Measurements from ENCODE around the gene DLG3.

DLG3 gene

DNA sequence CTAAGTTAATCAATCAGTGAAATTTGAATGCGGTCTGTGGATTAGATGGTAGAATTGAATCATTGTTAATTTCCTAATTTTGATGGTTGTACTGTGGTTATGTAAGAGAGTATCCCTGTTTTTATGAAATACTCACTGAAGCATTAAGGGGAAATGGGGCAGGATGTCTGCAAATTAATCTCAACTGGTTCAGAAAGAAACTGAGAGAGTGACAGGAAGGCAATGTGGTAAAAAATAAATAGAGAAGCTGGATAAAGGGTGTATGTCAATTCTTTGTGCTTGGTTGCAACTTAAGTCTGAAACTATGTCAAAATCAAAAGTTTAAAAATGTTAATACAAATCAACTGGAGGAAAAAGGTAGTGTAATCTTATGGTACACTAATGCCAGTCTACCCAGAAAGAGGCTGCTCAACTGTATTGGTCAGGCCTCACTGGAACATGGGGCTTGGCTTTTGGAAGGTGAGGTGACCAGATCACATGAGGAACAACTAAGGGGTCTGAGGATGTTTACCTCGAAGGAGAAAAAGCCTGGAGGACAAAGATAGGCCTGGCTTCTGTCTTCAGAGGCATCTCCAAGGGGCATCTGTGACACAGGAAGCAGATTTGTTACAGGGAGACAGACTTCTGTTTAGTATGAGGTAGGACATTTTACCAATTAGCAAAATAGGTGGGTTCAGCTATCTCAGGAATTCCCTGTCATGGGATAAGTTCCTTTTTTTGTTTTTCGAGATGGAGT is 83.1 kb downstream of the DLG3 start:
- no peak for DNase-seq

DNA sequence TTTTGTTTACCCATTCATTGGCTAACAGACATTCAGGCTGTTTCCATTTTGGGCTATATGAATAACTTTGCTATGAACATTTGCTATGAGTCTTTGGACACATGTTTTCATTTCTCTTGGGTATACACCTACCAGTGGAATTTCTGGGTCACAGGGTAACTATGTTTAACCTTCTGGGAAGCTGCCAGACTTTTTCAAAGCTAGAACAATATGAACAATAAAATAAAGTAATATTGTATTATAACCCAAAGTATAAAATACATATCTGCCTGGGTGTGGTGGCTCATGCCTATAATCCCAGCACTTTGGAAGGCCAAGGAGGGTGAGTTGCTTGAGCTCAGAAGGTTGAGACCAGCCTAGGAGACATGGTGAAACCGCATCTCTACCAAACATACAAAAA is 90.6 kb downstream of the DLG3 start:
- DNase-seq, result no peak

DNA sequence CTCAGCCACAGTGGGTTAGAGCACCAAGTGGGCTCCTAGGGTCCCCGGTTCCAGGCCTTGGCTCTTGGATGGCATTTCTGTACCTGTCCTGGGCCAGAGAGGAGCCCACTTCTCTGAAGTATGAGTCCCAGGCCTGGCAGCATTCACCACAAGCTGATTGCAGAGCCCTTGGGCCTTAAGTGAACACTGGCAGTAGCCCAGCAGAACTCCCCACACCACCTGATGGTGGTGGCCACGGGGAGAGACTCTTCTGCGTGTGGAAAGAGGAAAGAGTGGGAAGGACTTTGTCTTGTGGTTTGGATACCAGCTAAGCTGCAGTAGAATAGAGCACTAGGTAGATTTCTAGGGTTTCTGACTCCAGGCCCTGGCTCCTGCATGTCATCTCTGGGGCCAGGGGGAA is 104.8 kb downstream of the DLG3 start:
- no peak for DNase-seq

DNA sequence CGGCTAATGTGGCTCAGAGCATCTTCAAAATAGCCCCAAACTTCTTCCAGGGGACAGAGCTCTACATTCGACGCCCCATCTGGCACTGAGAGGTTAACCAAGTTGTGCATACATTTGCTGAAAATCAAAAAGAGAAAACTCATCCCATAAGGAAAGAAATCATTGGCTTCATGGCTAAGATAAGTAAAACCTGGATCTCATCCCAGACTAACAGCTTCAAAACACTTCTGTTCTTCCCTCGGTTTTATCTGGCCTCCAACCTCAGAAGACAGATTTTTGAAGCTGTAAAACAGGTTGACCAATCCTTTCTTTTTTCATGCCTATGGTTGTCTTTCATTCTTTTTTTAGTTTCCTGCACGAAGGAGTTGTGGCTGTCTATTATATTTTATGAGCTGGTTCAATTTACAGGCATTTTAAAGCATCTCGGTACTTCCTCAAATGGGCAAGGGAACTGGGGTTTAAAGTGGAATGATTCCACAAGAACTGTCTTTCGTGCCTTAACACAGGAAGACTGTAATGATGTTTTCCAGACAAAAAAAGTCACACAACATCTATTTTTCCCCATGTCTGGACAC is 107.6 kb downstream of the DLG3 start:
- no peak for DNase-seq

DNA sequence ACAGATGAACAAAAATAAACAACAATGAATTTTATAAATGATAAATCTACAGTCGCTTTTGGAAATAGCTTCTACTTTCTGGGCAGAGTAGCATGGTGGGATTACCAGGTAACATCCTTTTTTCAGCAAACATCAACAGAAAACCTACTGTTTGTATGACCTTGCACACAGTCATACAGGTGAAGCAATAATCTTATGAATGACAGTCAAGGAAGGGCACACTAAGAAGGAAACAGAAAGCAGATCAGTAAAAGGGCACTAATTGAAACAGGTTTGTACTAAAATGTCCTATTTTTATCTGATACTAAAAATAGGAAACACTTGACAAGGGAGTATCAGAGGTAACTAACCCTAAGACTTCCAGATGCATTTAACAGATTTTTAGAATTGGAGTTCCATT is 108.9 kb downstream of the DLG3 start:
- DNase-seq, result no peak

DNA sequence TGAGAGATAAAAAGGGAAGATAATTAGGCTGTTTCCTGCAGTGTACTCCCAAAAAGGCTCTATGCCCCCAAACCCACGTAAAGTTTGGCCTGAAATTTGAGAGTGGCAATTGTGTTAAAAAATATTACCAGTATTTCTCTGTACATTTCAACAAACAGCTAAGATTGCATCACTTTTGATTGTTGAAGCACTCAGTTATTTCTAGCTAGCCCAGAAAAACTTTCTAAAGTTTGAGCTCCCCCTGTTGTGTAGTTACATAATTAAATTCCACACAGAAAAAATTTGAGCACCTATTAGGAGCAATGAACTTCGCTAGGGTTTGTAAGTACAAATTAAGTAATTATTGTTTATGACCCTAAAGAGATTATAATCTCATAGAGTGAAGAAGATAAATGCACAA is 109.4 kb downstream of the DLG3 start:
- peak; percentile 20 for DNase-seq

DNA sequence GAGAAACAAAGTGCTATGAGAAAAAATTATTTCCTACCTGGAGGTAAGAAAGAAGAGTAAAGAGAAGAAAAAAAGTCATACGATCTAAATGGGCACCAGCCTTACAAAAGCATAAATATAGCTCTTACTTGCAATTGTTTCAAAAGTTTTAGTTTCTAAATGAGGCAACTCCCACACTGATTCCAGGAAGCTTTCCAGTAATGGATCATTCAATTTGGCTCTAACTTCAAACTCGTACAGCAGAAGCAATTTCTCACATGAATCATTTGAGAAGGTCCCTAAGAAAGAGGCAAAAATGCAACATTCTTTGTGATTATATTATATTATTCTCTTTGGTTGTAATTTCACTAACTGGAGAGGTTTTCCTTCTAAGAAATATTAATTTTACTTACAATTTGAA is 109.9 kb downstream of the DLG3 start:
- no peak for DNase-seq

DNA sequence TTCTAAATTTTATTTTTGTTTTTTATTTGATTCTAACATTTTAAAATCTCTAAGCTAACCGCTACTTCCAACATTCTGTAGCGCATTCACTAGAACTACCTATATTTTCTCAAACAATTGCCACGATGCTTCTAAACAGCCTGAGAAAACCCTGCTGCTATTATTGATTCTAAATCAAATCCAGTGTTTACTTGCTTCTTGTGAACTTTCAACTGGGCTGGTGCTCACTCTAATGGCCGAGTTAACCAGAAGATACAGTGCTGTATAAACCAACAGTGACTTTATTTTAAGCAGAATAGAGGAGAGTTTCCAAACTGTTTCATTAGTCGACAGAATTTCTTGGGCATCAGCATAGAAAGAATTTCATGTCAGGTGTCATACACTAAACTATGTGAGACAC is 110.3 kb downstream of the DLG3 start:
- no peak for DNase-seq

Measured in NCI-H82 (cell line).